H54 (cell line): ENCODE results near the gene ROS1.
"Not testable (repeated sequence)": the region's sequence is repeated elsewhere in the genome, so short reads cannot be mapped to it uniquely, and the experiment has no call there.

Experiments
- DNase-seq: peaks from one replicate; pipeline ENCODE4 v3.0.0; 2011; ENCODE audit warnings: low spot score, mixed read lengths; ENCODE audit not compliant: insufficient read length
- FAIRE-seq: peaks from 3 replicates; lab custom pipeline; 2011; peaks lifted over from hg19 to GRCh38; lab: Jason Lieb, UNC
- POLR2A ChIP-seq: IDR thresholded peaks from 2 replicates; pipeline ENCODE4 v1.6.1; 2011; ENCODE audit warnings: low read depth, mild to moderate bottlenecking, low read length

ROS1 gene

DNA sequence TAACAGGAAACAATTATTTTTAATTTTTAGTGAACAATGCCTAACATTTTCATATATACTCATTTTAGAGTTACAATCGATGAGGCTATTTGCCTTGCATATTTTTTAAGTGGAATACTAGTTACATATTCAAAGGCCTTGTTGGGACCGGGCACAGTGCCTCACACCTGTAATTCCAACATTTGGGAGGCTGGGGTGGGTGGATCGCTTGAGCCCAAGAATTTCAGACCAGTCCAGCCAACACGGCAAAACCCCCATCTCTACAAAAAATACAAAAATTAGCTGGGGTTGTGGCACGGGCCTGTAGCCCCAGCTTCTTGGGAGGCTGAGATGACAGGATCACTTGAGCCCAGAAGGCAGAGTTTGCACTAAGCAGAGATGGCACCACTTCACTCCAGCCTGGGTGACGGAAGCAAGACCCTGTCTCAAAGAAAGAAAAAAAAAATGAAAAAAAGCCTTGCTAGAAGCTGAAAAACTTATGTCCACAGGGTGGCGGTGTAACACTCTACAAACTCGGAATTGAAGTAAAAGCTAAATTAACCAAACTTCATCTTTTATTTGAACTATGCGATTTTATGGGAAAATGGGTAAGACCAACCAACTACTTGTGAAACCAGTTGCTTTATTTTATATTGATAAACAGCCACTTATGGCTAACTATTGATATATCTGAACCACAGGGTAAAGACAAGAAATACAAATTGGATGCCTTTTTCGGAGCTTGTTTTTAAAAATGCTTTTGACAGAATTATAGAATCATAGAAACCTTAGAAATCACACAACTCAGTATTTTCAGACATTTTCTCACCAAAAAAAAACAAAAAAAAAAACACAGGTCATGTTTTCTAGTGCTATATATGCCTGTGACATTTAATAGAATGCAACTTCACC lies 24.1 kb upstream of the ROS1 start:
- no peak for DNase-seq
- no peak for FAIRE-seq
- no peak for TF ChIP-seq POLR2A

DNA sequence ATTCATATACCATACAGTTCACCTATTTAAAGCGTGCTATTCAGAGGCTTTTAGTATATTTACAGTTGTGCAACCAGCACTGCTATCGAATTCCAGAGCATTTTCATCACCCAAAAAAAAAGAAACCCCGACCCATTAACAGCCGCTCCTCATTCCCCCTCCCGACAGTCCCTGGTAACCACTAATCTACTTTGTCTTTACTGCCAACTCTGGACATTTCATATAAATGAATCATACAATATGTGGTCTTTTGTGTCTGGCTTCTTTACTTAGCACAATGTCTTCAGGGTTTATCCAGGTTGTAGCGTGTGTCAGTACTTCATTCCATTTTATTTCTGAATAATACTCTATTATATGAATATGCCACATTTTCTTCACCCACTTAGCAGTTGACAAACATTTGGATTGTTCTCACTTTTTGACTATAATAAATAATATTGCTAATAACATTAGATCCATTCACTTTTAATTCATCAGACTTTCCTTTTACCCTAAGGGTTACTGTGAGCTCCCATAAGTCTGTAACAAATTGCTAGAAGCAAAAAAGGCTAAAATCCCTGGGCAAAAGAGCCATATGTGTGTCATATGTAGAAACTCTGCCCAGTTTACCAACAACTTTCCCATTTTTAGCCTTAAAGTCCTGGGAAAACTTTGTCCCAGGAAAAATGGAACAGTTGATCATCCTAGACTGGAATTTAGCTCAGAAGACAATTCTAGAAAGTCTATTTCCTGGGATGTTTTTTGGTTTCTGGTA lies 23.2 kb upstream of the ROS1 start:
- peak; percentile 27 for FAIRE-seq
- no peak for DNase-seq
- TF ChIP-seq POLR2A: no peak

DNA sequence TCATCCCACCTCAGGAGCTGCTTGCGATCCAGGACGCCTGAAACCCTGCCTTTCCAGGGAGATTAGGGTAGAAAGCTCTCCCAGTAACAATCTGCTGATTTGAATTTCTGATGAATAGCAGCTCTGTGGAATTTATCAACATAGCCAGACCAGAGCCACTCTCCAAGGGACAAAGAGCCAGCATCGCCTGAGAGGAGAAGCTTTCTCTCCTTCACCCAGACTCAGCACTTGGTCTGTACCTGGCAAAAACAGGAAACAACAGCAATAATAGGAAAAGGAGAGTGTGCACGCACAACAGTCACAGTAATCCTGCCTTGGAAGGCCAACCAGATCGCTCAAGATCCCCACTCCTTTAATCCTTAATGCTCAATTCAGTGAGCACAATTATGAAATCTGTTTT lies 22.3 kb upstream of the ROS1 start:
- DNase-seq: no peak

DNA sequence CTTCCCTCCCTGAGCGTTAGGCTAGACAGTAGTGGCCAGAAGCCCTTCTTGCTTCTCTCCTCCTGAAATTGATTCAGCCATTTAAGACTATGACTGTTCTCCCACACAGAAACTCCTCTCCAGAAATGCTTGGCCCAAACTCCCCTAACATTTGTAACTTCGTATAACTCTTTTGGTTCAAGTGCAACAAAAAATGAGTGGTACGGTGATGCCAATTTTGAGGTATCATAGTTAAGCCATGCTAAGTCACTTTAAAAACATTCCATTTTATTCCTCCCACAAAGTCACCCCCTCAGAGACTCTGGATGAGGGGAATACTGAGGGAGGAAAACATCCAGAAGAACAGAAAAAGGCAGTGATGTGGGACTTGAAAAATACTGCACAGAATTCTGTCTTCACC lies 21.1 kb upstream of the ROS1 start:
- DNase-seq: no peak
- no peak for TF ChIP-seq POLR2A
- FAIRE-seq: no peak

More for the DNA sequence above, 22.3 kb upstream of the ROS1 start:
- no peak for FAIRE-seq
- no peak for TF ChIP-seq POLR2A

DNA sequence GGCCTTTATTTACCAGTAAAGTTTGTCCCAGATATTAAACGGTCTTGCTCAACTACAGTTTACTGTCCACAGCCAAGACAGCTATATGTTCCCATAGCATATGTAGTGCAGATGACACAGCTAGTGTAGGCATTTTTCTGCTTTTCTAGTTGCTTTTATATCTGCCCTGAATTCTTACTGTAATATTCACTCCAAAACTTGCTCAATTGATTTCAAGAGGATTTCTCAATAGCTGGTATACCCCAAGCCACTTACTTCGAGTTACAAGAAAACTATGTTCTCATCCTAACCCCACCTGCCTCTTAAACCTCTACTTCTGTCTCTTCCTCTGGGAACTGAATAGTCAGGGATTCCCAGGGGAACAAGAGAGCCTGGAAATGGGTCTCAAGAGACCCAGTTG lies 18.9 kb upstream of the ROS1 start:
- no peak for DNase-seq
- no peak for TF ChIP-seq POLR2A
- no peak for FAIRE-seq

DNA sequence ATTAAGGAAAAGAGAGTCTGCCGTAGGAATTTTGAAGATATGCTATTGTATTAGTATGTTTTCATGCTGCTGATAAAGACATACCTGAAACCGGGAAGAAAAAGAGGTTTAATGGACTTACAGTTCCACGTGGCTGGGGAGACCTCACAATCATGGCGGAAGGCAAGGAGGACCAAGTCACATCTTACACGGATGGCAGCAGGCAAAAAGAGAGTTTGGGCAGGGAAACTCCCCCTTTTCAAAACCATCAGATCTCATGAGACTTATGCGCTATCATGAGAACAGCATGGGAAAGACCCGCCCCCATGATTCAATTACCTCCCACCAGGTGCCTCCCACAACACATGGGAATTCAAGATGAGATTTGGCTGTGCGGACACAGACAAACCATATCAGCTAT lies 16.6 kb upstream of the ROS1 start:
- not testable (repeated sequence) for FAIRE-seq, DNase-seq

DNA sequence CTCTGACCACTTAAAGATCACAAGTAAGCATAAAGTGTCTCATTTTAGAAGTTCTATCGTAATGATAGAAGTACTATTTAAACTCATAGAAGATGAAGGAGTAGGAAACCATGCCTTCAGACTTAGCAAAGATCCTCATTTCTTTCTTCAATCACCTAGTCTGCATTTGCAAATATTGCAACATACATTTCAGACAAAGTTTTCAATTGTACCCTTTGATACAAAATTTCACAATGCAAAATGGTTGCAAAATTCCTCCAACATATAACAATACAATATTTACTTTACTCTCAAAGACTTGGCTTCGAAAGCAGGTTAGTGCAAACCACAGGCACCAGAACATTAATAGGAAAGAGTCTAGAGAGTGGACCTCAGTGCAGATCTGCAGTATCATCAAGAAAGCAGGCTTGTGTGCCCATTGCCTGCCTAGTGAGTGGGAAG lies 16.1 kb upstream of the ROS1 start:
- DNase-seq (no peak), FAIRE-seq (no peak)
- TF ChIP-seq POLR2A: no peak

DNA sequence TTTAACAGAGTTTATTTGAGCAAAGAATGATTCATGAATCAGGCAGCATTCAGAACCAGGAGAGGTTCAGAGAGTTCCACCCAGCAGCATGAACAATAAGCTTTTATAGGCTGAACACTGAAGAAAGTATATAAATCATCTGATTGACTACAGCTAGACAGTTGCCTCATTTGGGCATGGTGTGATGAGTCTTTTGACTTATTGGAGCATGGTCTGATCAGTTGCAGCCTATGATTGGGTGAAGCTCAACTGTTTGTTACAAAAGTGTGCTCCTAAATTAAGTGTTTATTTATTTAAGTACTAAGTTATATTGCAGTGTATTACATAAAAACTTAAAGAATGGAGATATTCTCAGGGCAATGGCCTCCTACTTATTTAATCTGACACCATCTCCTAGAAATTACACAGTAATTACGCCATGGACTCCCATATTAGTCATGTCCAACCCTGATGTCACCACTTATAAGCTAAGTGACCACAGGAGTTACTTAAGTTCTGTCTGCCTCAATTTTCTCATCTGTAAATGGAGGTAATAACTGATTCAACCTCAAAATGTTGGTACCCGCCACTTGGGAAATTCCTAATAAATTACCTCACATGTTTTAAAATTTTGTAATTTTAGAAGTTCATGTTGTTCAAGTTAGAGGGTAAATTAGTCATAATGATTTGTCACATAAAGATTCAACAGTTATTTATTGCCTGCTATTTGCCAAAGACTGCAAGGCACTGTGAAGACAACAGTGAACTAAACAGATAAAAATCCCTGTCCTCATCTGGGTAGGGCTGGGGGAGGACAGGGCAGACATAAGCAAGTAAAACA lies 15.2 kb upstream of the ROS1 start:
- TF ChIP-seq POLR2A: no peak
- peak; percentile 52 for FAIRE-seq
- no peak for DNase-seq

DNA sequence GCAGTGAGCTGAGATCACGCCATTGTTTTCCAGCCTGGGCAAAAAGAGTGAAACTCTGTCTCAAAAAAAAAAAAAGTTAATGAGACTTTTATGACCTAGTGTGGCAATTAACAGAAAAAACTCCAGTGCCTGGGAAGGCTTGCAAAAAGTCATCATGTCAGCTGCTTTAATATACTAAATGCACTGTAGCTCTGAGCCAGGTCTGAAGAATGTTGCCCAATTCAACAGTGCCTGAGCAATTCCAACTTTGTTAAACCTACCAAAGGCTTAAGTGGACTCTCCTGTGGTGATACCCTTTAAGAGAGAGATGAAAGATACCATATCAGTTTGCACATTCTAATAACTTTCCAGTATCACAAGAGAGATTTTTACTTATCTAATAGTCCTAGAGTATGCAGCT lies 6.5 kb upstream of the ROS1 start:
- no peak for TF ChIP-seq POLR2A
- DNase-seq (no peak), FAIRE-seq (no peak)

DNA sequence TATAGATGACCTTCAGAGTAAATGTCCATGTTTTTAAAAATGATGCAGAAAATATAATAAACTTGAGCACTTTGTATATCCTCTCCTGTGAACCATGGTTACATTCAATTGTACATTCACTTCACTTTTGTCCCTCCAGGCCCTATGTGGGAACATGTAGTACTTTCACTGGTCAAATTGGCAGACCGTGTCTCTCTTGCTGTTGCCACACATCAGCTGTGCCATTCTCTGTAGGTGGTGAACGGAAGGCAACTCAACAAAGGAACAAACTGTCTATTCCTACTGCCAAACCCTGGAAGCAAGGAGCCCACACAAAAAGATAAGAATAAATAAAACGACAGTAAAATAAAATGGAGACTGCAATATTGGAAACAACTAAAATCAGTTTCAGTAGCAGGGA lies 2.0 kb downstream of the ROS1 start:
- DNase-seq: no peak
- FAIRE-seq: no peak
- TF ChIP-seq POLR2A: no peak

DNA sequence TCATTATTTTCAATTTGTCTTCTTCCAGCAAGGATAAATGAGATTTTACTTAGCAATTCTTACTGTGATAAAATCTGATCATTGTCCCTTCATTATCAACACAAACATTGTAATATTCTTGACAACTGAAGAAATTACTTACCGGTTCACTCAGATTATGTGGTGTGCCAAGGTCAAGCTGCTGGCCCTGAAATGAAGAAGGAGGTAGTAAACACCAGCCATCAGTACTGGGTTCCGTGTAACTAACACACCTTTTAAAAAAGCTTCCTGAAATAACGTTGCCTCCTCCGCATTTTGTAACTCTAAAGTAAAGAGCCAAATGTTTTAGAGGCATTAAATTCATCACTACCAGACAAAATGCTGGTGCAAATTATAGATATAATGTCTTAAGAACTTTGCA lies 7.4 kb downstream of the ROS1 start:
- TF ChIP-seq POLR2A: no peak
- DNase-seq (no peak), FAIRE-seq (no peak)

DNA sequence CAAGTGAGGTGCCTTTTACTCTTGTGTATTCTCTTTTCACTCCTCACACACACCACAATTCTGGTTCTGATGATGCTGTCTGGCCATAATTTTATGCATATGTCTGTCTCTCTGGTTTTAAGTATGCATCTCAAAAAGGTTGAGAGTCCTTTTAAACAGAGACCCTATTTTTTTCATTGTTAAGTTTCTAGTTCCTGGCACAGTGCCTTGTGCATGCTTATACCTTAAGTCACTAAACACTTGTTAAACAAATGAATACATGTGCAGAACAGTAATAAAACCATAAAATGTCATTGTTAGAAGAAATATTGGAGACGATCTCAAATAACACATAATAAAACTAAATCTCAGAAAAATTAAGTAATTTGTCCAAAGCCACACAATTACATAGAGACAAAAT lies 7.9 kb downstream of the ROS1 start:
- no peak for TF ChIP-seq POLR2A
- FAIRE-seq (no peak), DNase-seq (no peak)

DNA sequence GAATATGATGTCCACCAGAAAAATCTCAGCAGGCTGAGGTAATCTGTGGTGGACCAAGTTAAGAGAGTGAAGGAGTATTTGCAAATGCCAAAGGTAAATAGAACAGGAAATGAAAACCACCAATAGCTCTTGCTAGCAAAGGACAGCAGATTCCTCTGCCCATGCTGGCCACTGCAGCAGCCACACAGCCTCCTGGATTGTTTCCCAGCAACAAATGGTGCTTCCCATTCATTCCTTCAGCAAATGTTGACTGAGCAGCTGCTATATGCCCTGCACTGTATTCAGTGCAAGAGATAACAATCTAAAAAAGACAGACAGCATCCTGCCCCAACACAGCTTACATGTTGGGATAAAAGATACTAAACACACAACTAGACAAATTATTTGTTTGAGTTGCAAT lies 11.0 kb downstream of the ROS1 start:
- no peak for TF ChIP-seq POLR2A
- DNase-seq (no peak), FAIRE-seq (no peak)

DNA sequence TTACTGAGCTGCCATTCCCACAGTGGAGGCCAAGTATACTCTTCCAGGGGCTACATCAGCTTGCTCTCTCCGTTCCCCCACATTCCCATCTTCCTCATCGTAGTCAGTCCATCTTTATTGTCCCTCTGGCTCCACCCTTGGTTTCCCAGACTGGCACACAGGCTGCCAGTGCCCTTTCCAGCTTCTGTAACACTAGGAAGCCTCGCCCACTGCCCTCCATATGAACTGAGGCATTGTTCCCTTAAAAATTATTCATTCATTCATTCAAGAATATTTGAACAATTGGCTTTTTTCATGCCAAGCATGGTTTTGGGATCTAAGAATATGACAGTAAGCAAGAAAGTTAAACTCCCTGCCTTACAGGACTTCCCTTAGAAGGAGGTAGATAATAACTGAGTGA lies 14.3 kb downstream of the ROS1 start:
- DNase-seq (no peak), FAIRE-seq (no peak)
- TF ChIP-seq POLR2A: no peak
